Activated naive CD4-positive, alpha-beta T cell (primary cell): ENCODE data around the gene TTLL13.
"Not testable (repeated sequence)": the region's sequence is repeated elsewhere in the genome, so short reads cannot be mapped to it uniquely, and the experiment has no call there.

Experiments
- DNase-seq, 4 experiments: peaks; one replicate each; lab custom pipeline; 2025; lab: John Stamatoyannopoulos, UW

TTLL13 gene

GRCh38 chr15:90281637-90282036 lies 32.3 kb downstream of the TTLL13 start:
- not testable (repeated sequence) for DNase-seq

- DNase-seq = peak in 1 of 4 experiments; percentile 19
Measured at GRCh38 chr15:90286678-90287077, 37.3 kb downstream of the TTLL13 start.

GRCh38 chr15:90287101-90287500 lies 37.7 kb downstream of the TTLL13 start:
- DNase-seq = no peak

- DNase-seq = no peak
Measured at GRCh38 chr15:90287946-90288345, 38.6 kb downstream of the TTLL13 start.

GRCh38 chr15:90291679-90292356 lies 42.5 kb downstream of the TTLL13 start:
- DNase-seq = no peak

GRCh38 chr15:90293040-90293810 lies 43.9 kb downstream of the TTLL13 start:
- peak; percentile 29 to 57 (median 41) for DNase-seq

GRCh38 chr15:90294159-90294558 lies 44.8 kb downstream of the TTLL13 start:
- DNase-seq = no peak

GRCh38 chr15:90294601-90295269 lies 45.4 kb downstream of the TTLL13 start:
- no peak for DNase-seq

GRCh38 chr15:90295270-90295648 lies 45.9 kb downstream of the TTLL13 start:
- no peak for DNase-seq

- not testable (repeated sequence) for DNase-seq
Measured at GRCh38 chr15:90296316-90296884, 47.0 kb downstream of the TTLL13 start.

- DNase-seq = no peak
Measured at GRCh38 chr15:90297021-90297420, 47.7 kb downstream of the TTLL13 start.

- DNase-seq = no peak
Measured at GRCh38 chr15:90300541-90300940, 51.2 kb downstream of the TTLL13 start.

- peak; percentile 7 to 44 (median 27) for DNase-seq
Measured at GRCh38 chr15:90300988-90301706, 51.8 kb downstream of the TTLL13 start.

- no peak for DNase-seq
Measured at GRCh38 chr15:90301707-90302300, 52.4 kb downstream of the TTLL13 start.

- not testable (repeated sequence) for DNase-seq
Measured at GRCh38 chr15:90305355-90305754, 56.0 kb downstream of the TTLL13 start.

GRCh38 chr15:90305932-90306331 lies 56.6 kb downstream of the TTLL13 start:
- no peak for DNase-seq

- DNase-seq = peak in 1 of 4 experiments; percentile 2
Measured at GRCh38 chr15:90306560-90306959, 57.2 kb downstream of the TTLL13 start.

GRCh38 chr15:90307661-90308060 lies 58.3 kb downstream of the TTLL13 start:
- DNase-seq = no peak

GRCh38 chr15:90309020-90309419 lies 59.7 kb downstream of the TTLL13 start:
- DNase-seq = no peak
